Endothelial cell of umbilical vein (primary cell): ENCODE measurements around the gene ADTRP. TPM values are rescaled to one million over a fixed set of nuclear protein-coding genes. Genes with fewer than 3 reads are reported as not detected.

Experiments used
- BruUV-seq: library from RNA; stranded (reverse); fragments of 400-500 nt; replicated peaks from 2 replicates; lab custom pipeline; 2021; lab: Mats Ljungman, UMichigan
- CTCF ChIA-PET: fragments of 300-600, 350-600 bp; sonication (Branson Sonifier 250); formaldehyde crosslinking; loops from one replicate; lab custom pipeline; 2021; ENCODE audit warnings: antibody characterized with exemption, inconsistent platforms; lab: Charles Lee
- POLR2A ChIA-PET: fragments of 300-600, 350-600 bp; sonication (Branson Sonifier 250); formaldehyde crosslinking; loops from one replicate; lab custom pipeline; 2021; ENCODE audit warnings: antibody characterized with exemption, inconsistent platforms; lab: Charles Lee
- DNase-seq: peaks from one replicate; pipeline ENCODE4 v3.0.0-alpha.2; 2011; ENCODE audit warnings: low read depth, low spot score
- FAIRE-seq: peaks from 2 replicates; lab custom pipeline; 2011; peaks lifted over from hg19 to GRCh38; lab: Jason Lieb, UNC
- H2AFZ ChIP-seq: 2 replicates; pipeline ENCODE4 v1.6.0; 2012; ENCODE audit warnings: low read depth, low read length, control low read depth, inconsistent platforms
- H3K27ac ChIP-seq: 2 replicates; pipeline ENCODE4 v1.5.1; 2011; ENCODE audit warnings: low read depth, mild to moderate bottlenecking, control low read depth, low read length, moderate library complexity; ENCODE audit not compliant: insufficient read depth
- H3K27me3 ChIP-seq, 2 experiments: 2 replicates each; pipeline versions ENCODE4 v1.6.0 to v1.6.1; 2011; ENCODE audit warnings: low read length in 2 of 2, mixed read lengths in 1 of 2; ENCODE audit not compliant: control insufficient read depth in 2 of 2, insufficient read depth in 2 of 2
- H3K36me3 ChIP-seq, 2 experiments: 2 replicates in 1 of 2; 3 replicates in 1 of 2; pipeline ENCODE4 v1.5.1; 2011; ENCODE audit warnings: low read length in 2 of 2, mild to moderate bottlenecking in 1 of 2, moderate library complexity in 1 of 2; ENCODE audit not compliant: control insufficient read depth in 2 of 2, insufficient read depth in 2 of 2; ENCODE audit errors: extremely low read depth in 1 of 2
- H3K4me1 ChIP-seq: 3 replicates; pipeline ENCODE4 v1.5.1; 2011; ENCODE audit warnings: mild to moderate bottlenecking, low read length; ENCODE audit not compliant: control insufficient read depth, insufficient read depth; ENCODE audit errors: extremely low read depth
- H3K4me2 ChIP-seq: 2 replicates; pipeline ENCODE4 v1.6.1; 2011; ENCODE audit warnings: low read length, control low read depth, mixed read lengths; ENCODE audit not compliant: insufficient read depth
- H3K4me3 ChIP-seq, 3 experiments: fragments of 200-600 bp in 1 of 3; sonication (generic), shearing (Covaris generic) in 1 of 3; replicated peaks in 1 of 3; 2 replicates each; pipeline ENCODE4 v1.5.1; 2011 to 2016; ENCODE audit warnings: control low read depth in 3 of 3, low read length in 3 of 3, mild to moderate bottlenecking in 2 of 3, inconsistent platforms in 1 of 3, low read depth in 1 of 3, moderate library complexity in 1 of 3; ENCODE audit not compliant: insufficient read depth in 1 of 3
- H3K79me2 ChIP-seq: 2 replicates; pipeline ENCODE4 v1.6.0; 2012; ENCODE audit warnings: low read length, inconsistent platforms; ENCODE audit not compliant: control insufficient read depth, insufficient read depth
- H3K9ac ChIP-seq: replicated peaks from 2 replicates; pipeline ENCODE3; 2011; ENCODE audit warnings: low read length, control low read depth; ENCODE audit not compliant: insufficient read depth; ENCODE audit errors: extremely low read depth
- H3K9me1 ChIP-seq: replicated peaks from 3 replicates; pipeline ENCODE4 v1.6.0; 2011; ENCODE audit warnings: mild to moderate bottlenecking, low read length; ENCODE audit not compliant: control insufficient read depth, insufficient read depth; ENCODE audit errors: extremely low read depth
- H3K9me3 ChIP-seq: replicated peaks from 2 replicates; pipeline ENCODE4 v1.5.1; 2012; ENCODE audit warnings: low read length, inconsistent platforms; ENCODE audit not compliant: control insufficient read depth, insufficient read depth
- H4K20me1 ChIP-seq: replicated peaks from 2 replicates; pipeline ENCODE3; 2011; ENCODE audit warnings: mild to moderate bottlenecking, low read length; ENCODE audit not compliant: control insufficient read depth, insufficient read depth; ENCODE audit errors: extremely low read depth
- CTCF ChIP-seq, 2 donors: IDR thresholded peaks; 1 replicate in 1 of 2; 2 replicates in 1 of 2; pipeline ENCODE4 v1.5.1; 2011; ENCODE audit warnings: low read length in 2 of 2, mild to moderate bottlenecking in 2 of 2, moderate library complexity in 2 of 2, control low read depth in 1 of 2, inconsistent platforms in 1 of 2, low read depth in 1 of 2; ENCODE audit not compliant: insufficient read depth in 1 of 2; ENCODE audit errors: extremely low read depth in 1 of 2
- EZH2 ChIP-seq: IDR thresholded peaks from 2 replicates; pipeline ENCODE4 v1.6.1; 2012; ENCODE audit warnings: borderline replicate concordance, low read depth, mild to moderate bottlenecking, moderate library complexity, low read length, inconsistent platforms; ENCODE audit not compliant: severe bottlenecking
- FOS ChIP-seq: IDR thresholded peaks from 2 replicates; pipeline ENCODE4 v1.6.1; 2011; ENCODE audit warnings: mild to moderate bottlenecking, low read length, moderate library complexity, borderline replicate concordance; ENCODE audit not compliant: insufficient read depth
- GATA2 ChIP-seq: IDR thresholded peaks from 2 replicates; pipeline ENCODE4 v1.7.0; 2011; ENCODE audit warnings: low read depth, mild to moderate bottlenecking, moderate library complexity, mixed read lengths, low read length; ENCODE audit not compliant: insufficient read length, insufficient read depth
- JUN ChIP-seq: IDR thresholded peaks from 2 replicates; pipeline ENCODE4 v1.6.1; 2011; ENCODE audit warnings: borderline replicate concordance, low read depth; ENCODE audit not compliant: insufficient read length, insufficient read depth
- MYC ChIP-seq: IDR thresholded peaks from one replicate; pipeline ENCODE4 v1.6.1; 2011; ENCODE audit warnings: mild to moderate bottlenecking, low read depth, low read length
- POLR2A ChIP-seq: IDR thresholded peaks from 2 replicates; pipeline ENCODE4 v1.6.1; 2012; ENCODE audit warnings: low read depth, mild to moderate bottlenecking, control low read depth, low read length
- POLR2AphosphoS5 ChIP-seq: IDR thresholded peaks from 2 replicates; pipeline ENCODE4 v1.6.1; 2012; ENCODE audit warnings: low read depth, mild to moderate bottlenecking, control low read depth, low read length, moderate library complexity; ENCODE audit not compliant: insufficient read depth
- dilution Hi-C: fragments of 300-500 bp; cut with MboI; formaldehyde crosslinking; loops from one replicate; pipeline ENCODE4 v1.15.0; 2019; ENCODE audit warnings: low sequenced_read_pairs; ENCODE audit not compliant: extremely low pct_ligation_motif_present
- intact Hi-C: fragments of 100-400 bp; cut with micrococcal nuclease; formaldehyde crosslinking; loops from one replicate; pipeline ENCODE4 v1.10.0; 2022
- polyA plus RNA-seq, 4 experiments: library from polyadenylated mRNA; depleted of rRNA in 3 of 4; stranded (reverse) in 3 of 4; unstranded in 1 of 4; fragments of >200 nt; gene quantifications; 2 replicates each; pipeline versions ENCODE4 v1.2.1 to v1.2.3, GENCODE V29; 2011 to 2012; ENCODE audit warnings: missing spikeins in 1 of 4
- total RNA-seq: library from RNA; stranded (reverse); gene quantifications from 2 replicates; pipeline ENCODE4 v1.2.3, GENCODE V29; 2021
- TF ChIP-seq, protein P1 (sequence below): IDR thresholded peaks from 2 replicates; pipeline ENCODE4 v1.6.1; 2011; ENCODE audit not compliant: insufficient read depth, insufficient read length

The ADTRP gene
- total and polyA plus RNA-seq, 2 donors (not counting 3 experiments of a cell fraction or from before 2014, with no cell fraction given): 3.3 to 4.4 TPM

- dilution Hi-C loops: no loop called here
- Histone ChIP-seq H3K36me3 (no peaks in the 10 kb centered on the region), H3K79me2 (peaks cover 55% of the 10 kb centered on the region), H3K4me3 (no peak overlapping the region), H4K20me1 (no peaks in the 10 kb centered on the region), H3K27me3 (no peaks in the 10 kb centered on the region), H3K9me3 (no peaks in the 10 kb centered on the region), H3K9ac (no peak overlapping the region), H3K4me2 (no peak overlapping the region), H2AFZ (no peak overlapping the region), H3K4me1 (no peaks in the 10 kb centered on the region), H3K9me1 (no peaks in the 10 kb centered on the region), H3K27ac (no peak overlapping the region)
- no peak for FAIRE-seq
- ChIA-PET CTCF (no interaction called here), POLR2A (no interaction called here)
- intact Hi-C loops: no loop called here
- BruUV-seq: no TSS peak
- no peak for TF ChIP-seq MYC
- TF ChIP-seq EZH2: no peak
- TF ChIP-seq POLR2A: no peak
- no peak for TF ChIP-seq CTCF (IDR thresholded peaks at IDR 0.05; ENCODE audit: extremely low read depth in 1 of 2, insufficient read depth in 1 of 2, low read depth in 1 of 2, low read length in 2 of 2)
- TF ChIP-seq POLR2AphosphoS5: no peak
- no peak for TF ChIP-seq JUN
- TF ChIP-seq GATA2: no peak
- TF ChIP-seq, protein P1, sequence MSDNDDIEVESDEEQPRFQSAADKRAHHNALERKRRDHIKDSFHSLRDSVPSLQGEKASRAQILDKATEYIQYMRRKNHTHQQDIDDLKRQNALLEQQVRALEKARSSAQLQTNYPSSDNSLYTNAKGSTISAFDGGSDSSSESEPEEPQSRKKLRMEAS: no peak
- no peak for TF ChIP-seq FOS
- no peak for DNase-seq
These were observed 48.0 kb downstream of the ADTRP start for GRCh38 chr6:11730641-11731040.
